Activated CD4-positive, alpha-beta T cell treated with anti-CD3 and anti-CD28 coated beads for 1 hour (primary cell): Measurements from ENCODE around the gene LCK.
A peak's percentile ranks its signal among the peaks of the same experiment; 100 is the strongest.

Experiments
- DNase-seq: peaks from one replicate; pipeline ENCODE4 v3.0.0-alpha.2; 2020

The LCK gene

GRCh38 chr1:32250893-32251716, at the start of gene LCK:
TSS of gene LCK (plus strand) at chr1:32251265. CDS start at chr1:32274330, 23,065 bp downstream.
- peak; percentile 41 for DNase-seq

DNA sequence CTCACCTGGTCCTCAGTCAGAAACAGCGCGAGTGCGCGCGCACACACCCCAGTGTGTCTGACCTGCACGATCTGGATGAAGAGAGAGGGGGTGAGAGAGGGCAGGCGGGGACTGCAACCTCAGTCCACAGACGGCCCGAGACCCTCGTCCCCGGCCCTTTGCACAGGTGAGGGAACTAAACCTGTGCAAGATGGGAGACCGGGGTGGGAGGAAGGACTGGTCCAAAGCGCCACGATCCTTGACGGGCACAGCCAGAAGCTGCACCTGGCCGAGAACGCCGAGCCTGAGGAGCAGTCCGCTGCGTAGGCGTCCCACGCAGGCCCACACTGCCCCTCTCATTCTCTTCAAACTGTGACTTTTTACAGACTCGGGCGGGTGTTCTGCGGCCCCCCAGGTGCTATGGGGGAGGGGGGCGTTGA, 46.1 kb upstream of the LCK start:
- DNase-seq, result no peak

GRCh38 chr1:32205401-32206370, 45.4 kb upstream of the LCK start, which contains the start of gene IQCC:
TSS of gene IQCC (plus strand) at chr1:32205671. CDS start at chr1:32205682, 11 bp downstream.
- DNase-seq, result peak; percentile 77

- no peak for DNase-seq
Measured at GRCh38 chr1:32208469-32208868, 42.6 kb upstream of the LCK start.

DNA sequence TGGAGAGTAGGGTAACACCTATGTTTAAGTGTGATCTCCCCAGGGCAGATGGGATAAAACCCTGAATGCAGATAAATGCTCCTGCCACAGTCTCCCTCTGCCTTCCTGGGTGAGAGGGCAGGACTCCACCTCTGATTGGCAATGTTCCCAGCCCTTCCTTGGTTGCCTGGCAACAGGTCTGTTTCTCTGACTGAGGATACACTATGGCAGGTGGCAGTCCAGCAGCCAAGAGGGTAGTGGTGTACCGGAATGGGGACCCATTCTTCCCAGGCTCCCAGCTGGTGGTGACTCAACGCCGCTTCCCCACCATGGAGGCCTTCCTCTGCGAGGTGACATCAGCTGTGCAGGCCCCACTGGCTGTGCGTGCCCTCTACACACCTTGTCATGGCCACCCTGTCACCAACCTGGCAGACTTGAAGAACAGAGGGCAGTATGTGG, 42.2 kb upstream of the LCK start, which contains the start of gene DCDC2B:
Gene DCDC2B, plus strand, starts transcription at position 199 of the 438 bp plus-strand sequence. Its CDS starts 5 bp downstream, at position 204.
- no peak for DNase-seq

DNA sequence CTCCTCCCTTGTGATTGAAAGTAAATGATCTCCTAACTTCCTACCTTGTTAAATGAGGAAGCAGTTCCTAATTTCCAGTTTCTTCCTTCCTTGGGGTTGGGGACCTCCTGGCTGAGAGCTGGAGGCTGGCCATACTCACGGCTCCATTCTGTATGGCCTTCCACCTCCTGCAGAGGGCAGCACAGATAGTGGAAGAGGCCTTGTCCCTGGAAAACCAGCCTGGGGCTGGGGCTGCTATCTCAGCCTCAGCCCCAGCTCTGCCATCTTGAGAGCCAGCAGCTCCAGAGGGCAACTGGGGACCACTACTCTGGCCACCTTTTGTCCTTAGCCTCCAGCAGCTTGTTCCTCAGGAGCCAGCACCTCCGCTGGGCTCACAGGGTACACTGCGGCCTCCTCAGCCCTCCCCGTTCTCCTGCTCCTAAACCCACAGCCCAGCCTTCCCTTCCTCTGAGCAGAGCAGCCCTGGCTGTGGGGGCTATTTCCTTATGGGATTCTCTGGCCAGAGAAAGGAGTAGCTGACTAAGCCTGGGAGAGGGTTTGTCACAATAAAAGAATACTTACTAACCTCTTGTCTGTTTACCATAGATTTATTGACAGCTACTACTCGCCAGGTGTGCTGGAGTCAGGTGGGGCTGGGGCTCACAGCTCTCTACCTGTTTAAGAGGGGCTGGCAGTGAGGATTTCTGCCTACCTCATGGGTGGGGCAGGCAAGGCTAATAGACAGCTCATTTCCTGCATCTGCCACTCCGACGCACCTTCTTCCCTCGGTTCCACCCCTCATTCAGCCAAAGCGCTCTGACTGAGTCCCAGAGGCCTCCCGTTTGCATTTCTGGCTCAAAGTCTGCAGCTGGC, 35.2 kb upstream of the LCK start:
- DNase-seq, result peak; percentile 35

DNA sequence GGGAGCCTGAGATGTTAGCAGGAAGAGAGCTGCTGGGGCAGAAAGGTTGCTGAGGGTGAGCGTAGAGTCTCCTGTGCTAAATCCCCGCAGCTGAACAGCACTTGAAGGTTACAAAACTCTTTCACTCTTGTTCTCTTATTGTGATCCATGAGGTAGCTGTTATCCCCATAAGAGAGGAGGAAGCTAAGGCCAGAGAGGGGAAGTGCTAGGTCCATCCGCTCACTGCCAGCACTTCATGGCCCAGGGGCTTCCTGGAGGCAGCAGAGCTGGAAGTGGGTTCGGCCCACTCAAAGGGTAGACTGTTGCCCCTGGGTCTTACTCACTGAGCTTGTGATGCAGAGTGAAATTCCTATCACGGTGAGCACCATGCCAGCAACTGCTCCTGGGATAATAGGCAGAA, 34.5 kb upstream of the LCK start:
- DNase-seq, result no peak

GRCh38 chr1:32219022-32219421, 32.0 kb upstream of the LCK start:
- no peak for DNase-seq

GRCh38 chr1:32220746-32221580, 30.1 kb upstream of the LCK start:
- no peak for DNase-seq

DNA sequence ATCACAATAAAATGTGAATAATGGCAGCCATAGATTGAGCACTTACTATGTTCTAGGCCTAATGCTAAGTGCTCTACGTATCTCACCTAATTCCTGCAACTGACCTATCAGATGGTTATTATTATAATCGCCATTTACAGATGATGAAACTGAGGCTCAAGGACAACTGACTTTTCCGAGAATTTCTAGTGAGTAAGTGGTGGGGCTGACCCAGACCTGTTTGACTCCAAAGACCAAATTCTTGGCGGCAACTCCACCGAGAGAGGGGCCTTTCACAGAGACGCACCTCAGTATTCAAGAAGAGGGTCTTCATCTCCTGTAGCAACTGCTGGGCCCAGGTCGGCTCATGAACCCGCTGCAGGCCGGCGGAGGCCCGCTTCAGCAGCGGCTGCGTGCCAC, 29.5 kb upstream of the LCK start:
- no peak for DNase-seq

DNA sequence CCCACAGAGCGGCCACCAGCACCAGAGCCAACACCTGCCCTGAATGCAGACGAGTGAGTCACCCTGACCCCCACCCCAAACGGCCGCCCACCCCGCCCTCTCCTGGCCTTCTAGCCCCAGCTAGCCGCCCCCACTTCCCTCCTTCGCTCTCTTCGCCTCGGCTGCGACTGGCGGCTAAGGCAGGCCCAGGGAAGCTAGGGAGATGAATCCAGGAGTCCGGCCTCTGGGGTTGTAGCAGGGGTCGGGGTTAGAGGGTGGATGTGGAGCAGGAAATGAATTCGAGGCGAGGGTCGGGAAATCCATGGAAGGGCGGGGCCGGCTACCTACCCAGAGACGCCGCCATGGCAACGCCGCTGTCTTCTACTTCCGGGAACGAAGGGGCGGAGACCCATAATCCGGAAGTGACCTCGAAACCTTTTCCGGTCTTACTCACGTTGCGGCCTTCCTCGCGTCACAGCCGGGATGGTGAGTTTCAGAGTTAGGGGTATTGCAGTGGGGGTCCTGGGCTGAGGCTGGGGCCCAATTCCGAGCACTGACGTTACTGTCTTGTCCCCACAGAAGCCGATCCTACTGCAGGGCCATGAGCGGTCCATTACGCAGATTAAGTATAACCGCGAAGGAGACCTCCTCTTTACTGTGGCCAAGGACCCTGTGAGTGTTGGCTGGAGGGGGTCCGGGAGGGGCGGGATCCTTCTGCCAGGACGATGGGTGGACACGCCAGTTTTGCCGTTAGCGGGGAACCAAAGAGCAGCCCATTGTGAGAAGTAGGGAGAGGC, 28.9 kb upstream of the LCK start, which contains the start of the genes EIF3I and TMEM234:
Gene EIF3I, plus strand, starts transcription at position 428 of the 776 bp plus-strand sequence. Its CDS starts 35 bp downstream, at position 463.
Gene TMEM234, minus strand, starts transcription at position 374 of the 776 bp plus-strand sequence. Its CDS starts 31 bp downstream, at position 343.
- DNase-seq, result peak; percentile 88

DNA sequence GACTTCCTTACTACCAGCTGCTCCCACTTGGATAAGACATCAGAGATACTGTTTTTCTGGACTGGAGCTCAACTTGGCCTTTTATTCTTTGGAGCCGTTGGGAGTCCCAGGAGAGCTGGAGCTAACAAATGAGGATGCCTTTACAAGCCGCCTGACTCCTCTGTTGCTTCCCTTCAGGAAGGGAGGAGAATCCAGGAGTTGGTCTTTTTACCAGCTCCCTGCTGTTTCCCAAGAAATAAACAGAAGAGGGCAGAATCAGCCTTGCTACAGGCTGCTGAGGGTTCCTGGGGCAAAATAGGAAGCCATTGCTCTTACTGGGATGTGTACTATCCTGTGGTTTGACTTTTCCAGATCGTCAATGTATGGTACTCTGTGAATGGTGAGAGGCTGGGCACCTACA, 27.4 kb upstream of the LCK start:
- no peak for DNase-seq

- DNase-seq, result no peak
Measured at GRCh38 chr1:32224285-32224684, 26.8 kb upstream of the LCK start.

- DNase-seq, result no peak
Measured at GRCh38 chr1:32228771-32229170, 22.3 kb upstream of the LCK start.

DNA sequence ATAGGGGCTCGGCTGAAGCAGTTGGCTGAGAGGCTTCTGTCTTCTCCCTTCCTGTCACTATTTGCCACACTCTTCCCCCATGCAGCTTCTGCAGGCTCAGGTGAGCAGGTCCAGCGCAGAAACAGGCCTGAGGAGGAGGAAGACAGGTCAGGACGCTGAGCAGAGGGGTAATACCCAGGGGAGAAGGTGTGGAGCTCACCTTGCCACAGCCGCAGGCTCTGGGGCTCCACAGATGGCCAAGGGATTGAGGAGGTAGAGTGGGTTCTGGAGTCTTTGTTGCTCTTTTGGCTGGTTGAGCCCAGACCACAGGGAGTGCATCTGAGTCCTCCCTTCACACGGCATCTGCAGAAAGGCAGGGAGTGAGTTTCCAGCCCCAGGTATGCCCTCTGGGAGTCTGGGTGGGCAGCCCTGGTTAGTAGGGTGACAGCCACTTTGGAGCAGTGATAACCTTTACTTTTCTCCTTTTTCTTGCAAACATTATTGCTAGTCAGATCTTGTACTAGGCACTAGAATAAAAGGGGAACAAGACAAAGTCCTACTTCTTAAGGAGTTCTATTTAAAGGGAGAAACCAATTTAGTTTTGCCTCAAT, 19.1 kb upstream of the LCK start:
- no peak for DNase-seq

DNA sequence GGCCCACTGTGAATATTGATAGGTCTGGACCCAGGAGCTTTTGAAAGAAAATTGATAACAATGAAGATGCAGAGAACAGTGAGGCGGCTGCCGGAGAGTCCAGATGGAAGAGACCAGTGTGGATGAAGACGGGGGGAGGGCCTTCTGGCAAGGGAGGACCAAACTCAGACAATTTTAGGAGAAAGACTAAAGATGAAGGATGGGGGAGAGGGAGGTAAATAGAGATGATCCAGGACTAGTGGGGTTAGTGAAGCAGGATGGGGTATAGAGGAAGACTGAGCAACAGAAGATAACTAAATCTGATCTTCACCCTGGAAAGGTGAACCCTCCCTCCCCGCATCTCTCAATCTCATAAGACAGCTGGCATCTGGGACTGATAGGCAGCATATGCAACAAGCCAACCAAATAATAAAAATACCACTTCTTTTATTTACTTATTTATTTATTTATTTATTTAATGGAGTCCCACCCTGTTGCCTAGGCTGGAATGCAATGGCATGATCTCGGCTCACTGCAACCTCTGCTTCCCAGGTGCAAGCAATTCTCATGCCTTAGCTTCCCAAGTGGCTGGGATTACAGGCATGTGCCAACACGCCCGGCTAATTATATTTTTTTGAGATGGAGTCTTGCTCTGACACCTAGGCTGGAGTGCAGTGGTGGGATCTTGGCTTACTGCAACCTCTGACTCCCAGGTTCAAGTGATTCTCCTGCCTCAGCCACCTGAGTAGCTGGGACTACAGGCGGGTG, 18.3 kb upstream of the LCK start:
- DNase-seq, result no peak

- no peak for DNase-seq
Measured at GRCh38 chr1:32234792-32235191, 16.3 kb upstream of the LCK start.

- DNase-seq, result no peak
Measured at GRCh38 chr1:32239337-32239736, 11.7 kb upstream of the LCK start.

GRCh38 chr1:32239790-32240139, 11.3 kb upstream of the LCK start:
- DNase-seq, result no peak
